NCI-H1092 treated with DMSO at 0.1 percent for 48 hours (cell line): Measurements from ENCODE around the gene MAPK1.
"Not testable (repeated sequence)": the region's sequence is repeated elsewhere in the genome, so short reads cannot be mapped to it uniquely, and the experiment has no call there.

Source experiments
- DNase-seq: peaks from one replicate; lab custom pipeline; 2025; lab: John Stamatoyannopoulos, UW

The MAPK1 gene

GRCh38 chr22:21754523-21754922 is 112.9 kb downstream of the MAPK1 start:
- no peak for DNase-seq

- no peak for DNase-seq
Measured at GRCh38 chr22:21753374-21754111, 113.9 kb downstream of the MAPK1 start.

GRCh38 chr22:21752276-21752675 is 115.2 kb downstream of the MAPK1 start:
- DNase-seq = no peak

DNA sequence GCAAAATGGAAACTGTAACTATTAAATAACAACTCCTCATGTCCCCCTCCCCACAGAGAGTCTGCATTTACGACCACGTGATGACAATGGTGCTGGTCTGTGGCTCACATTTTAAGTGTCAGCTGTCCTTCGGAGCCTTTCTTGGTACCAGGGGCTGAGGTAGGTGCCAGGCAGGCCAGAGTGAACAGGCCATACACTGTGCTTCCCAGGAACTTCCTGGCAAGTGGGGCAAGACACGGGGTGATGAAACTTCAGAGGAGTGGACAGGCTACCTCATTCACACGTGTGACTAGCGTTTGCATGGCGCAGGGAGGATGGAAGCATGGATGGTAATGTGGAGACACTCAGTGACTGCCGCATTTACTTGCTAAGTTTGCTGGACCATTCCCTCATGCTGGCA is 121.5 kb downstream of the MAPK1 start:
- no peak for DNase-seq

DNA sequence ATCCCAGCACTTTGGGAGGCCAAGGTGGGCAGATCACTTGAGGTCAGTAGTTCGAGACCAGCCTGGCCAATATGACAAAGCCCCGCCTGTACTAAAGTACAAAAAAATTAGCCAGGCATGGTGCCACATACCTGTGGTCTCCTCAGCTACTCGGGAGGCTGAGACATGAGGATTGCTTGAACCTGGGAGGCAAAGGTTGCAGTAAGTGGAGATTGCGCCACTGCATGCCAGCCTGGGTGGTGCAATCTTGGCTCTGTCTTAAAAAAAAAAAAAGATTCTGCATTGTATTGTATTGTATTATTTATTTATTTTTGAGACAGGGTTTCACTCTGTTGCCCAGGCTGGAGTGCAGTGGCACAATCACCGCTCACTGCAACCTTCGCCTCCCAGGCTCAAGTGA is 122.5 kb downstream of the MAPK1 start:
- not testable (repeated sequence) for DNase-seq

- DNase-seq = no peak
Measured at GRCh38 chr22:21741790-21742189, 125.7 kb downstream of the MAPK1 start.

DNA sequence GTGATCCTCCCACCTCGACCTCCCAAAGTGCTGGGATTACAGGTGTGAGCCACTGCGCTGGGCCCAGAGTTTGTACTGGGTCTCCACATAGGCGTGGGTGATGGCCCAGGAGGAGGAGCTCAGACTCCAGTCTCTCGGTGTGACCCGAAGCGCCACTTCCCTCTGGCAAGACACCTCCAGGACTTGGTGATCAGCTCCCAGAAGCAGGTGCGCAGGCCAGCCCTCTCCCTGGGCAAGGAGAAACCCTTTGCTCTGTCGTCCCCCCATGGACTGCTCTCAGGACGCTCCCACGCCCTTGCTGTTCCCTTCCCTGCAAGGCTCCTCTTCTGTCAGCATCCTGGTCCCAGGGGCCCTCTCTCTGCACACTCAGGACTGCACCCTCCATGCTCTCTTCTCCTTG is 126.4 kb downstream of the MAPK1 start:
- DNase-seq = no peak

GRCh38 chr22:21739828-21740377 is 127.5 kb downstream of the MAPK1 start:
- DNase-seq = no peak

GRCh38 chr22:21738966-21739365 is 128.5 kb downstream of the MAPK1 start:
- no peak for DNase-seq

GRCh38 chr22:21738081-21738480 is 129.4 kb downstream of the MAPK1 start:
- no peak for DNase-seq

DNA sequence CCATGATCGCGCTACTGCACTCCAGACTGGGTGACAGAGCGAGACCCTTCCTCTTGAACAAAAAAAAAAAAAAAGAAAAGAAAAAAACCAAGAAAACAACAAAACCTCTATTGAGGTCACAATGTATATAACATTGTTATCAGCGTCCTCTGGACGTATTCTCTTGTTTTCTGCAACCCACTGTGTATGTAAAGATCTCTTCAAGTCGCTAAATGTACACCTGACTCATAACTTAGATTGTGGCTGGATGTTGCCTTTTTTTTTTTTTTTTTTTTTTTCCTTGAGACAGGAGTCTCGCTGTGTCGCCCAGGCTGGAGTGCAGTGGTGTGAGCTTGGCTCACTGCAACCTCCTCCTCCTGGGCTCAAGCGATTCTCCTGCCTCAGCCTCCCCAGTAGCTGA is 130.5 kb downstream of the MAPK1 start:
- no peak for DNase-seq

- DNase-seq = no peak
Measured at GRCh38 chr22:21736084-21736642, 131.3 kb downstream of the MAPK1 start.

- peak; percentile 83 for DNase-seq
Measured at GRCh38 chr22:21735200-21736083, 132.0 kb downstream of the MAPK1 start, which contains the start of gene YPEL1. TSS of gene YPEL1 (minus strand) at chr22:21735794. CDS start at chr22:21710744, 25,050 bp downstream.

GRCh38 chr22:21734540-21735199 is 132.8 kb downstream of the MAPK1 start:
- DNase-seq = peak; percentile 21

- no peak for DNase-seq
Measured at GRCh38 chr22:21731503-21731902, 135.9 kb downstream of the MAPK1 start.

GRCh38 chr22:21730535-21731308 is 136.7 kb downstream of the MAPK1 start:
- no peak for DNase-seq

GRCh38 chr22:21729184-21729583 is 138.3 kb downstream of the MAPK1 start:
- not testable (repeated sequence) for DNase-seq

GRCh38 chr22:21728270-21728669 is 139.2 kb downstream of the MAPK1 start:
- no peak for DNase-seq

DNA sequence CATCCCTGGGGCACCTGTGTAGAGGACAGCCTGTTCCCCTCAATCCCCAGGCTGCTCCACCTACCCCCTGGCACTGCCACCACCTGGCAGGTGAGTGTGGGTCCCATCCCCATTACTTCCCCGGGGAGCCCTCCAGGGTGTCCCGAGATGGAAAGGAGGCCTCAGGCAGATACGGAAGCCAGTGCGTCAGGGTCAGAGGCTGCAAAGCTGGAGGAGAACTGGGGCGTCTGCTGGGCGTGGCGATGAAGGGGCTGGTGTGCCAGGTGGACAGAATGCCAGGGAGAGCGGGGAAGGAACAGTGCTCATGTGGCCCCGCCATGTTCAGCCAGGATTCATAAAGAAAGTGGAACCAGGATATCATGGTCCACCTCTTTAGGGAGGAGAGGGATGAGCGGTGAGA is 139.7 kb downstream of the MAPK1 start:
- DNase-seq = no peak

GRCh38 chr22:21727159-21727558 is 140.3 kb downstream of the MAPK1 start:
- no peak for DNase-seq

GRCh38 chr22:21726650-21727049 is 140.8 kb downstream of the MAPK1 start:
- no peak for DNase-seq
